Measurements from ENCODE around the gene ZIC5.

GRCh38 chr13:99913167-99913566 is 58.4 kb downstream of the ZIC5 start:
- TF ChIP-seq CTCF (IDR thresholded peaks at IDR 0.05): no peak
- no peak for TF ChIP-seq POLR2A (IDR thresholded peaks at IDR 0.05)
